Mesodermal cell (in vitro differentiated cells): Measurements from ENCODE around the gene CDC42BPB.

ENCODE experiments used
- H3K27ac ChIP-seq: 2 replicates; pipeline ENCODE4 v1.7.0; 2013; ENCODE audit warnings: mild to moderate bottlenecking, low read depth, low read length, moderate library complexity; ENCODE audit not compliant: severe bottlenecking
- H3K36me3 ChIP-seq: 2 replicates; pipeline ENCODE4 v1.7.1; 2013; ENCODE audit warnings: mild to moderate bottlenecking, low read length, moderate library complexity; ENCODE audit not compliant: control insufficient read depth, insufficient read depth
- H3K4me1 ChIP-seq: one replicate; pipeline ENCODE4 v1.7.1; 2013; ENCODE audit warnings: mild to moderate bottlenecking, low read length; ENCODE audit not compliant: insufficient read depth, control insufficient read depth, poor library complexity, severe bottlenecking
- H3K4me3 ChIP-seq: 2 replicates; pipeline ENCODE4 v1.7.0; 2013; ENCODE audit warnings: low read length, control low read depth, mild to moderate bottlenecking; ENCODE audit not compliant: insufficient read depth, poor library complexity, severe bottlenecking; ENCODE audit errors: extremely low read depth
- H3K9me3 ChIP-seq: 2 replicates; pipeline ENCODE4 v1.7.1; 2013; ENCODE audit warnings: mild to moderate bottlenecking, low read length, moderate library complexity; ENCODE audit not compliant: control insufficient read depth
- WGBS, 2 experiments: methylation state at CpG; one replicate each; pipeline ENCODE4 v1.1.5; 2013; ENCODE audit warnings: missing lambda C conversion rate in 2 of 2; ENCODE audit not compliant: insufficient coverage in 2 of 2; 5-methylcytosine and 5-hydroxymethylcytosine counted together

Gene CDC42BPB

DNA sequence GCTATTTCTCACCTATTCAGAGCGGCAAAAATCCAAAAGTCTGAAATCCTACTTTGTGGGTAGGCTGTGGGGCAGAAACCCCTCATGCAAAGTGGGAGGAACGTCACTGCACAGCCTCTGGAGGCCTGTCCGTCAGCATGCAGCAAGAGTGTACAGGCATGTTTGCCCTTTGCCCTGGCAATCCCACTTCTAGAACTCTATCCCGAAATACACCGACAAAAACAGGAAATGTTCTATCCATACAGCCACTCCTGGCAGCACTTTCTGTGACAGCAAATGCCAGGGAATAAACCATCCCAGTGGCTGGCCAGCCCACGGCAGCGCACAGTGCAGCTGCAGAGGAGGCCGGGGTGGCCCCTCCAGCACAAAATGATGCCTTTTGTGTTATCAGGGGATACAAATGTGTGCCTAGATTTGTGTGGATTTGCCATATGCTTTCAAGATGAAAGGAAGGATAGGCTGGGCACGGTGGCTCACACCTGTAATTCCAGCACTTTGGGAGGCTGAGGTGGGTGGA lies 95.2 kb downstream of the CDC42BPB start:
- Histone ChIP-seq H3K4me3 (no peak overlapping the region), H3K36me3 (peaks cover 99% of the 10 kb centered on the region), H3K4me1 (no peaks in the 10 kb centered on the region), H3K27ac (no peak overlapping the region), H3K9me3 (no peaks in the 10 kb centered on the region)
- WGBS, 2 experiments = 89 to 98% methylated on average over 3 to 8 of the region's 9 CpGs

DNA sequence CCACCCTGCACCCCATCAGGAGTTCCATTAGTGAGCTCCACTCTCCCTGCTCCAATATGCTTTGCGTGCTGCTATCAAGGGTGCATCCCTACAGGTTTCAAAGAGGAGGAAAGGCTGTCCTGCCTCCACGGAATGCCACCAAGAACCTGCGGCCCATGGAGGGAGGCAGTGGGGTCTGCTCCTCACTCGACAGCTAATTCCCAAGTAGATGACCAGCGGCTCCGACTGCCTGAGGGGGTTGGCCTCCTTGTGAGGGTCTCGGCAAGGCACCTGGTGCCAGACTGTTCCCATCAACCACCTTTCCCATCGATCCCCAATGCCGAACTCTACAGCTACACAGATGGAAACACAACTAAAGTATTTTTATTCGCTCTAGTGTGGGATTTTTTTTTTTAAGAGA lies 98.9 kb downstream of the CDC42BPB start:
- Histone ChIP-seq H3K36me3 (peaks cover 99% of the 10 kb centered on the region), H3K4me1 (no peaks in the 10 kb centered on the region), H3K27ac (no peak overlapping the region), H3K9me3 (no peaks in the 10 kb centered on the region), H3K4me3 (no peak overlapping the region)
- 98 to 100% methylated on average over 5 to 8 of the region's 10 CpGs for WGBS, 2 experiments

DNA sequence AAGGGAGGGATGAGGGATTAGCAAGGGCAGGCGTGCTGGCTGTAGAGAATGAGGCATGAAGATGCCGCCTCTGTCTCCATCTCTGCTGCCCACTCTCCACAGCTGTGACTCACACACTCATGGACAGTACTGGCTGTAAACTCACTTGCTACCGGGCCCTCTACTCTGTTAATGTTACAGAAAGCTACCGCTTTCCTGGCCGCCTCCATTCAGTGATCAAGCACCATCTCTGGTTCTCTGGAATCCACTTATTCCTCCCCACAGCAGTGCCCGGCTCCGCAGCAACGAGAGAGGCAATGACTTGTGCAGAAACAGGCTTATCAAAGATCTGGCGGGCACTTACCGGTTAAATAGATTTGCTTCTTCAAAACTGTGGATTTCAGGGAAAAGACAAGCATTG lies 100.1 kb downstream of the CDC42BPB start:
- Histone ChIP-seq H3K4me3 (no peak overlapping the region), H3K27ac (no peak overlapping the region), H3K36me3 (peaks cover 99% of the 10 kb centered on the region), H3K4me1 (no peaks in the 10 kb centered on the region), H3K9me3 (no peaks in the 10 kb centered on the region)
- 94 to 100% methylated on average over 10 of the region's 10 CpGs for WGBS, 2 experiments

DNA sequence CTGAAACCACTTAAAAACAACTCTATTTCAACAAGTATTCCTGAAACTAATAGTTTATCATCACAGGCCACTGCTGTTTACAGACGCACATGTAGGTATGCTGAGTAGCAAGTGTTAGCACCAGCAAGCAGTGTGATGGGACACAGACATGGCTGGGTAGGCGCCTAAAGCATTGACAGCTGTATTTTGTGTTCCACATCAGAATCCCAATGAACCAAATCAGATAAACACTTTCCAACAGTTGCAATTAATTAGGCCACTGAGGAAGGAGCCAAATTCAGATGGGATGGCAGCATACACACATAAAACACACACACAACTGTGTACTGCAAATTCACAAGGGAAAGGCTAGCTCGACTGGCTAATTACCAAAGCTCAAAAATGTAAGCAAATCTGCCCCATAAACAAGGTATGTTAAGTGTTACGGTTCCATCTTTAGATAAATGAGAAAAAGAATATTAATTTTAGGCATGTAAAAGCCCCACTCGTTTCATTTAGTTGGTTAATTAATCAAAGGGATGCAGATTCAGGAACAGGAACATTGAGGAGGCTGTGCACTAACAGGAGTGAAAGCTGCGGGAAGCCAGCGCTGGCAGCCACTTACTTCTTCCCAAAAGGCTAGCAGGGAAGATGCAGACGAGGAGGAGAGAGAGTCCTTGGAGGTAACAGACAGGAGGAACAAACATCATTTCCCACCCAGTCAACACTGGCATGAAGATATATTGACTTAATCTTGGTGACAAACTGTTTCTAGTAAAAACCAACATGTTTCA lies 101.5 kb downstream of the CDC42BPB start:
- Histone ChIP-seq H3K9me3 (no peaks in the 10 kb centered on the region), H3K4me3 (no peak overlapping the region), H3K36me3 (peaks cover 99% of the 10 kb centered on the region), H3K27ac (no peak overlapping the region), H3K4me1 (no peaks in the 10 kb centered on the region)
- 96 to 100% methylated on average over 3 to 4 of the region's 8 CpGs for WGBS, 2 experiments

DNA sequence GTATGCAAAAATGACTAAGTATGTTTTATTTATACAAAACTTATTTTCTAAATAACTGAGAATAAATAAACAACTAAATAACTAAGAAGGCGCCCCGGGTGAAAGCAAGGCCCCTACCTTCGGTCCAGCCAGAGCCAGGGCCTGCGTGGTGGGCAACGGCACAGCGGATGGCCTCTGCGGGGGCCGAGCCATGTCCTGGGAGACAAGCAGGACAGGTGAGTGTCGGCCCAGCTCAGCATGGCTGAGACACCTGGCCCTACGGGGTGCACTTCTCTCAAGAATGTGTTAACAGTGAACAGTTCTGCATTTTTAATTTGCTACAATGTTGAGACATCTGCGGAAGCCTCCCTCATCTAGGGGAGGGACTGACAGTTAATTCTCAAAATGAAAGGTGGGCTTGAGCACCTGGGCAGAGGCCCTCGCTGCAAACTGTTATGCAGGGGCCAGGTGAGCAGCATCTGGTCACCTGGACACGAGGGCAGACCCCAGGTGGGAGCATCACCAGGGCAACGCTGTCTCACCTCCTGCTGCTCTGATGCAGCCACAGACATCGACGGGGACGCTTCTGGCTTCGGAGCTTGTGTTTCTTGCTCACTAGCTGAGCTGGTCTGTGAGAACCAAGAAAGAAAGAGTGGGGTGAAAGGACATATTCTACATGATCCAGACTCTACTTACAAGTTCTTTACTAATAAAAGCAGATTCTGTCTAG lies 103.1 kb downstream of the CDC42BPB start:
- Histone ChIP-seq H3K27ac (no peak overlapping the region), H3K9me3 (no peaks in the 10 kb centered on the region), H3K4me3 (no peak overlapping the region), H3K4me1 (peaks cover 2% of the 10 kb centered on the region), H3K36me3 (peaks cover 99% of the 10 kb centered on the region)
- WGBS, 2 experiments = 96 to 97% methylated on average over 12 of the region's 18 CpGs

DNA sequence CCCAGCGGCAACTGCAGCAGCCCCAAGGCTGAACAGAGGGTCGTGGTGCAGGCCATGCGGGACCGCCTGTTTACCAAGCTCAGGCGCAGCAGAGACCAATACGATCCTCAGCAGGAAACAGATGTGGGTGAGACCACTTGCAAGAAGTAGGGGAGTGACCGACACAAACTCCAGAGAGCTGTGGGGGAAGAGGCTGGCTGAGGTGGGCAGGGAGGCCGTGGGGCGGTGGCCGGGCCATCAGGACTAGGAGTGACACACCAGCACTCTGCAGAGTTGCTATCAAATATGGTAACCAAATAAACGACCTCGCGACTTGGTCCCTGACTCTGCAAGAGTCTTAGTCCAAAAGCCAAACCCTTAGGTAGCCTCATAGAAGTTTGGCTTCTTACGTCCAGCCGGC lies 104.2 kb downstream of the CDC42BPB start:
- Histone ChIP-seq H3K9me3 (no peaks in the 10 kb centered on the region), H3K4me3 (no peak overlapping the region), H3K27ac (no peak overlapping the region), H3K36me3 (peaks cover 95% of the 10 kb centered on the region), H3K4me1 (peaks cover 7% of the 10 kb centered on the region)
- WGBS, 2 experiments = 93 to 97% methylated on average over 15 of the region's 15 CpGs

DNA sequence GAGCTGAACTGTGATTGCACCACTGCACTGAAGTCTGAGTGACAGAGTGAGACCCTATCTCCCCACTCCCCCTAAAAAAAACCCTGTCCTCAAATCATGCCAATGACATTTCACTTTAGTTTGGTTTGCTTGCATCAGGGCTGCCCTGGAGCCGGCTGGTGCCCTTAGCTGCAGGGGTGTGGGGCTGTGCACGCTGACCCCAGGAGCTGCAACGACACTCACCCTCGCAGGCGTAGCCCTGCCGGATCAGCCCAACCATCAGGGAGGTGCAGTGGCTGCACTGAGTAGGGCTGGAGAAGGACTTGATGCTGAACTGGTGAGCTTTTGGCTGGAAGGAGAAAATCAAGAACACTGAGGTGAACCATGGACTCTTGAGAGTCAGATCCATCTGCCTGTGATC lies 105.1 kb downstream of the CDC42BPB start:
- H3K4me3 ChIP-seq = no peak overlapping the region
- H3K27ac ChIP-seq = no peak overlapping the region
- H3K36me3 ChIP-seq = peaks cover 93% of the 10 kb centered on the region
- H3K9me3 ChIP-seq = no peaks in the 10 kb centered on the region
- WGBS, 2 experiments = 98 to 100% methylated on average over 2 to 6 of the region's 6 CpGs
- peaks cover 7% of the 10 kb centered on the region for H3K4me1 ChIP-seq

DNA sequence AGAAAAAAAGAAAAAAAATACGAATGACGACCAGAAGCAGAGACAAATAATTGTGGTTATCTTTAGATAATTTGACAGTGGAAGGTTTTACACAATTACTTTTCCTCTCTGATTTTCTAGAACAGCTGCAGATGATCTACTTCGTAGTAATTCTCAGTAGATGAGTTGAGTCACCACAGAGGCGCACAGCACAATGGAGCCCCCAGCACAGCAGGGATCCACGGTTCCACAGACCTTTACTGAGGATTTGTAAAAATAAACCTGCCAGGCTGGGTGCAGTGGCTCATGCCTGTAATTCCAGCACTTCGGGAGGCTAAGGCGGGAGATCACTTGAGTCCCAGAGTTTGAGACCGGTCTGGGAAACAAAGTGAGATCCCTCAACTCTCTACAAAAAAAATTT lies 105.5 kb downstream of the CDC42BPB start:
- Histone ChIP-seq H3K4me1 (peaks cover 7% of the 10 kb centered on the region), H3K27ac (no peak overlapping the region), H3K36me3 (peaks cover 93% of the 10 kb centered on the region), H3K4me3 (no peak overlapping the region), H3K9me3 (no peaks in the 10 kb centered on the region)
- 83 to 95% methylated on average over 4 to 5 of the region's 8 CpGs for WGBS, 2 experiments

DNA sequence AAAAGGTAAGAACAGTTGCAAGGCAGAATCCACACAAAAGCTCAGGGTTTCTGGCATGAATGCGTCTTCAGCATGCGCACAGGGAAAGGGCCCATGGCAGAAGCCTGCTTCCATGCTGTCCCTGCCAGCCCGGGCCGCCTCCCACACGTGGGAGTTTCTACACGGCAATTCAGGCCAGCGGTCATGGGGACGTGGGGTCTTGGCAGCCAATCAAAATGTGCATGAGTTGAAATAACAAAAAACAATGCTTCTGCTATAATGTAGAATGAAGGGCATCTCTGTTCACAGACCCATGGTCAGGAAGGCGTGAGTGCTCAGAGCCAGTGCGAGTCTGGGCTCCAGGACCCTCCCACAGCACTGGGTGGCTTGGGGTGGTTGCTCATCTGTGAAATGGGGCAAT lies 106.3 kb downstream of the CDC42BPB start:
- Histone ChIP-seq H3K36me3 (peaks cover 93% of the 10 kb centered on the region), H3K4me1 (peaks cover 7% of the 10 kb centered on the region), H3K27ac (no peak overlapping the region), H3K9me3 (no peaks in the 10 kb centered on the region), H3K4me3 (no peak overlapping the region)
- 92 to 96% methylated on average over 9 to 10 of the region's 10 CpGs for WGBS, 2 experiments

DNA sequence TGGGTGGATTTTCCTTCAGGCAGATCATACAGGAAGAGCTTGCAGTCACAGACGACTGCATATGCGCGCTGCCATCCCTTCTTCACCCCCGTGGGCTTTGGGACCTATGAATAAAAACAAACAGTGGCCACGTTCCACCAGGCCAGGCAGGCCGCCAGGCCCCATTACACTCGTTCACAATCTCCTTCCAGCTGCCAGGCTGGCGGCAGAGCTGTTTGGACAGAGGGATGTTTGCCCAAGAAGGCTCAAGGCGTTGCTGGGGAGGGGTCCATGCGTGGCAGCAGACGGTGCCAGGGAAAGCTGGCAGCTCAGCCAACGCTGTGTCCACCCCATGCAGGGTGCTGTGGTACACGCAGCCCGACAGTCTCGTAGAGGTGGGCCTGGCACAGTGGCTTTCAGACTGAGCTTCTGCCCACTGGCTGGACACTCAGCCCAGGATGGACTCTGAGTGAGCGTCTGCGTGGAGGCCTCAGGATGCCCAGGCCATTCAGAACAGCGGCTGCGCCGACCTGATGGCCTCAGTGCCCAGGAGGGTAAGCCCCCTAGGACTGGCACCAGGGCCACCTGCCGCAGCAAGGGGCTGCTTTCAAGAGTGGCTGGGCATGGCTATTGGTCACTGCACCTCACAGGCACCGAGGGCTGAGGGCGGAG lies 107.4 kb downstream of the CDC42BPB start:
- H3K27ac ChIP-seq = no peak overlapping the region
- H3K4me3 ChIP-seq = no peak overlapping the region
- H3K9me3 ChIP-seq = no peaks in the 10 kb centered on the region
- H3K36me3 ChIP-seq = peaks cover 93% of the 10 kb centered on the region
- H3K4me1 ChIP-seq = peaks cover 7% of the 10 kb centered on the region
- WGBS, 2 experiments = 94 to 96% methylated on average over 23 of the region's 23 CpGs
